Measurements from ENCODE around the gene DAB2IP.
A peak's percentile ranks its signal among the peaks of the same experiment; 100 is the strongest.
"Not testable (repeated sequence)": the region's sequence is repeated elsewhere in the genome, so short reads cannot be mapped to it uniquely, and the experiment has no call there.

The DAB2IP gene

DNA sequence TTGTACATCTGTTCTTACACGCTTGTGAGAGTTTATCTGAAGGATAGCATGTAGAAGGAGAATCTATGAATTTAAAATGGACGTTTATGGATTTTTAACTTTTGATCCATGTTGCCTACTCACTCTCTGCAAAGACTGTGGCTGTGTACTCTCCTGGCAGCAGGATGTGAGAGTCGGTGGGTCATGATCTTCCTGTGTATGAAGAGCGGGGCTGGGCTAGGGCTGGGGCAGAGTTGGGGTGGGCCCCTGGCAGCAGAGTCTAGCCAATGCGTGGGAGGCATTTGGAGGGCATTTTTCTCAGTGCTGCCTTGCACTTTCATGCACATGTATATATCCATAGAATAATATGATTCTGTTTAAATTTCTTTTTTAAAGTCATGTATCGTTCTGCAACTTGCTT lies 24.0 kb upstream of the DAB2IP start:
- DNase-seq, result no peak

DNA sequence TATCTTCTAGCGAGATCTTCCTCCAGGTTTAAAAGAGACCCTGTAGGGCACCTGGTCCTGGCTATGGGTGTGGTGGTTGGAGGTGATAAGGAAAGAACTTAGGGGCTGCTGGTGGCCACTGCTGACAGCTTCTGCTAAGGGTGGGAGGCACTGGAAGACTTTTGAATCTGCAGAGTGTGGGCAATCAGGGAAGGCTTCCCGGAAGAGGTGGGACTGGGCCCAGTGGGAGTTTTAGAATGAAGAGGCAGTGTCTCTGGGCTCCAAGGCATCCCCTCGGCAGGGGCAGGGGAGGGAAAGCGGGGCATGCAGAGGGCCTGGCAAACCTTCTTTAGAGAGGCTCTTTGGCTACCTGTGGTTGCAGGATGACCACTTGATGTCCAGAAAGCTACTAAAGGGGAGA lies 23.0 kb upstream of the DAB2IP start:
- DNase-seq, result no peak

DNA sequence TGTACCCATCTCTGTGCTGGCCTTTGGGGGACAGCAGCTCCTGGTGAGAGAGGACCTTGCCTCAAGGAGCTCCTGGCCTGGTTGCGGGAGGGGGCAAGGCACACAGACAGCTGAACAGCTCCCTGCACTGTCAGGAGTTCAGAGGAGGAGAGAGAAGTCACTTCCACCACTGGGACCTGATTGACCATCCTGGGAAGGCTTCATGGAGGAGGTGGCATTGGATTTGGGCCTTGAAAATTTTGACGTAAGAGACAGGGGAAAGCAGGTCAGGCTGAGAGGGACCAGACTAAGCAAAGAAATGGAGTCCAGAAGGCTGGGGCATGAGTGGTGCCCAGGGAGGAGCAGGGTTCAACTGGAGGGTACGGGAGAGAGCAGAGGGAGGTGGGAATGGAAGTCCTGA lies 20.3 kb upstream of the DAB2IP start:
- no peak for DNase-seq

DNA sequence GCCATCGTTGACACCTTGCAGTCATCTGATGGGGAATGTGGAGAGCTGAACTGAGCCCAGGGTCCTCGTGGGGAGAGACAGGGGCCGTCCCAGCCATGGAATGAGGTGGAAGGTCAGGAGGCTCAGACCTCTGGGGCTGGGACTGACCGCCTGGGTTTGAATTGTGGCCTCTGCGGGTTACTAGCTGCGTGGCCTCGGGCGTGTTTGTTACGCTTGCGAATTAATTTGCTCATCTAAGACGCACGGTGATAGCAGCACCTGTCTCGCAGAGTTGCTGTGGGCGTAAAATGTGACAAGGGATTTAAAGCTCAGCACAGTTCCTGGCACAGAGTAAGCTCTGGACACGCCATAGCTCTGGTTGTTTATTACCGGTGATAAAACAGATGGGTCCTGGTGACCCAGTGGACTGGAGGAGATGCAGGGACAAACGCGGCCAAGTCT lies 19.4 kb upstream of the DAB2IP start:
- DNase-seq, result no peak

DNA sequence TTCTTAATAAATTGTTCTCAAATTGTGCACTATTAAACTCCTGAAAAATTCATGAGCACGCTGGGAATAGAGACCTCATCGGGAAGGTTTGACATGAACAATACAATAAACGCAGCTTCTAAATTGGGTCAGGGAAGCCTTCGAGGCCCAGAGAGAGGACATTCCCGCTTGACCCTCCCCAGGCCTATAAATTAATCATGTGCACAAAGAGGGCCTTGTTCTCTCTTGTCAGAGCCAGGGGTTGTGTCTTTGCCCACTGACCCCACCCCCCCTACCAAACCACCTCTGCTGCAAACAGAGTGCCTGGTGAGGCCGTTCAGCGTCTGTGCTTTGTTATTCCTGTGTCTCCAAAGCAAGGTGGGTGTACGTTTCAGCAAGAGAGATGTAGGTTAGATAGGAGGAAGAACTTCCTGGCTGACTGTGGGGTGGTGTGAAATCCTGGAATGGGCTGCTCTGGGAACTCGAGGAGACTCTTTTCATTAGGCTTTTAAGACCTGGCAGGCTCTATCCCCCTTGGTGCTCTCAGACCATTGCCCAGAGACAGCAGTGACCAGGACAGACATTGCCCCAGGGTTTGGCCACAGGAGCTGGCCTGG lies 18.2 kb upstream of the DAB2IP start:
- no peak for DNase-seq

DNA sequence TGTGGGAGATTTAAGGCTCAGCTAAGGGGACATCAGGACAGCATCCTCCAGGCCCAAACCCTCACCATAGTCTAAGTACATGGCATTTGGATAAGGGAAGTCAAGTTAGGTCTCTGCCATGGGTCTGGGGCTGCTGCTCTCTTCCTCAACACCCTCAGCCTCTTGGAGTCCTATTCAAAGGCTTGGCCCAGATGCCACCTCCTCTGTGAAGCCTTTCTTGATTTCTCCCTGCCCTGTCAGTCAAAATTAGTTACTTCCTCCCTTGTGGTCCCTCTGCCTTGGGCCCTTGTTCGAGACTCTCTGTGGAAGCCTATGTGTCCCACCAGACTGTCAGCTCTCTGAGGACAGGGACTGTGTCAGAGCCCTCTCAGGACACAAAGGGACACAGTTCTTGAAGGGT lies 17.7 kb upstream of the DAB2IP start:
- DNase-seq, result no peak

DNA sequence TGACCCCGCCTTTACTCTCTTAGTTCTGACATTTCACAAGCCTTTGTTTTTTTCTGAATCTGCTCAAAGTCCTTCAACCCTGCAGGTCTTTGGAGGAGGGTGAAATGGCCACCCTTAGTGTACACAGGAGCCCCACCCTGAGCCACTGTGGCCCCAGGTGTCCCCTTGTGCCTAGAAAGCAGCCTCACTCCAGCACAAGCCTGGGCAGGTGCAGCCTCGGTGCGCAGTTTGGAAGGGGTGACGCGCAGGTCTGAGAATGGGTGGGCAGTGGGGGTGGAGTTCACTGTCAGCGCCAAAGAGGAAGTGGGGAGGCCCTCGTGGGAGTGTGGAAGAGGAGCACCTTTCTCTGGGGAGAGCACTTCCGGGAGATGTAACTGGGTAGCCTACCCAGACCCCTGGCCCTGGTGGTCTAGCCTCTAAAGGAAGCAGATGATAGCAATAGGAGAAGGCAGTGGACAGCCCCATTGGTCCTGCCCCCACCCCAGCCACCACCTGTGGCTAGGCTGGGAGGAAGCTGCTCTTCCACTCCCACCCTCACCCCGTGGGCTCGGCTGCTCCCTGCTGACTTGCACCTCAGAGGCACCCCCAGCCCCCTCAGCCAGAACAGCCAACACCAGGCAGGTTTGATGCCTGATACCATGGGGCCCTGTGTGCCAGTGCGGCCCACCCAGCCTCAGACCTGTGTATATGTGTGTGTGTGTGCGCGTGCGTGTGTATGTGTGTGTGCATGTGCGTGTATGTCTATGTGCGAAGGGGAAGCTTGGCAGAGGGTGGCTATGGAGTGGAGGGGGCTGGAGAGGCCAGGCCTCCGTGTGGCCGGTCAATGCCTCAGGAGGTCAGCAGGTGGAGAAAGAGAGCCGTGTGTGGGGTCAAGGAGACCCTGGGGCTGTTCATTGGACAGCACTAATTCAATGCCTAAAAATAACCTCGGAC lies 16.8 kb upstream of the DAB2IP start:
- no peak for DNase-seq

DNA sequence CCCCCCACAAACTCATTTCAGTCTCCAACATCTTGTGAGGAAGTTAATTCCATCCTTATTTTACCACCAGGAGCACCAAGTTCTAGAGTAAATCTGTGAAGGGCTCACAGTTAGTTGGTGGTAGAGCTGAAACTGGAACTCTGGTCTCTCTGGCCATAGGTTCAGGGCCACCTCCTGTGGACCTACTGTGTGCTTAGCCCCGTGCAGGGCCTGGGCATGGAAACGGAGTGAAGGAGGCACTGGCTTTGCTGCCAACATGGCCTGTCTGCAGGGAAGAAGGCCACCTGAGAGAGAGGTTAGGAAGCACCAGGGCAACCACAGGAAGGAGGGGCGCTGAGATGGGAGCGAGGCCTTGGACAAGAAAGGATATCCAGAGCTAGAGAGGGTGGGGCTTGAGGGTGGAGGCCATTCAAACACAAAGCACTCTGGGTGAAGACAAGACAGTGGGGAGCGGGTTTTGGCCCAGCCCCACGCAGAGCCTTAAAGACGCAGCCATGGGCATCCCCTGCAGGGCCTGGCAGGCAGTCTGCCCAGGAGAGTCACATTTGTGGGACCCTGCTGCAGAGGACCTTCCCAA lies 16.0 kb upstream of the DAB2IP start:
- no peak for DNase-seq

DNA sequence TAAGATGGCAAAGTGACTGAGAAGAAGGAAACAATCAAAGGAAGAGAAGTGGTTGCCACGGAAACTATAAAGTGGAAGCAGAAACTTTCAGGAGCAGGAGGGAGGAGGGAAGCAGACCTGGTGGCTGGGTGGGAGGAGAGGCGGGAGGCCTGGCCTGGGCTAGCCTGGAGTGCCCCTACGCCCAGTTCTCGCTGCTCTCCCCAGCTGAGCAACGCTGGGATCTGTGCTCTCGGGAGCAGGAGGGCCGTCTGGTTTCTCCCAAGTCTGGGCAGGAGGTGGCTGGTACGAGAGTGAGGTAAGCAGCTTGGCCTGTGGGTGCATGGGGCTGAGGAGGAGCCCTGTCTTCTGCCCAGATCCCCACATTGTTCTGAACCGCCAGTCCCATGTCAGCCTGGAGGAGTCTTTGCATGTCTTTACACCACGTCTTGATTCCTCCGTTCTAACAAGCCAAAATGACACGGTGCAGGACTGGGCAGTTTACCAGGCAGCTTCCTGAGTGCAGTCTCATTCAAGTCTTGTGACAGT lies 15.0 kb upstream of the DAB2IP start:
- no peak for DNase-seq

DNA sequence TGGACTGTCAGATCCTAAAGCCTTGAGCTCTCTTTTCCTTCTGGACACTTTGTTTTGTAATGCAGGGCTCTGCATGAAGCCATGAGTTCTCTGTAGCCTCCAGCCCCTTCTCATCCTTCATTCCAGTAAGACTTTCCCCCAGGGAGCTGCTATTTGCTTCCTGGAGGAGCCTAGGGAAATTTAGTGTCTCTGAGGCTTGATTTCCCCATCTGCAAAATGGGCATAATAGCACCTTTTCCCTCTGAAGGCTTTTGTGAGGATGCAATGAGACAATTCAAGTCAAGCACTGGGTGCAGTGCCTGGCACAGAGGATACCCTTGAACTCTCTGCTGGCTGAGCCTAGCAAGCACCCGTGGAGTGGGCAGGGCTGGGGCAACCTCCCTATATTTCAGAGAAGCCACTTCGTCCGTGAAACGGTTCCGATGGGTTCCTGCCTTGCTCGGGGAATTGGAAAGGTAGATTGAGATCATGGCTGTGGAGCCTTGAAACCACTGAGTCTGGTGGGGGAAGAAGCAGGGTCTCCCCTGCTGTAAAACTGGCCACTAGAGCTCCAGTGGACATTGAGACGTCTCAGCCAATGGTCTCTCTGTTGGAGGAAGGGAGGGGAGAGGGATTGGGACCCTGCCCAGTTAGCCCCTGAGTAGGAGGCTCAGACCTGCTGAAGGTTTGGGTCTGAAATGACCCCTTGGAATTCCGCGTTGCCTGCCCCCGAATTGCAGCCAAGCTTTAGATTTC lies 14.3 kb upstream of the DAB2IP start:
- no peak for DNase-seq

DNA sequence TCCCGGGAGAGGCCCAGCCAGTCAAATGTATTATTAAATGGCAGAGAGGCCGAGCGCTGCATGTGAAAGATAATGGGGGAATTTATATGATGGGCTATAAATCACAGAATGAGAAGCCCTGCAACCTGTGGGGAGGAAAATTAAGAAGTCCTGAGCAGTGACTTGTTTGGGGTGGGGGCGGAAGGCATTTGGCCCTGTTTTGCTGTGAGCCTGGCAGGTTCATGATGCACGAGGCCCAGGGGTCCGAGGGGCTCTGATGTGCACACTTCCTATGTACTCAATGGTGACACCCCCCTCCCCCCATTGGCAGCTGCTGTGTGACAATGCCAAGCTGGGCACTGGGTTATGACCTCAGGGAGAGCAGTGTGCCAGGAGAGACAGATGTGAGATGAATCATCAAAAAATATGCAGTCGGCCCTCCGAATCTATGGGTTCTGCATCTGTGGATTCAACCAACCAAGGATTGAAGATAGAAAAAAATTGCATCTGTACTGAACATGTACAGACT lies 13.7 kb upstream of the DAB2IP start:
- DNase-seq, result no peak

DNA sequence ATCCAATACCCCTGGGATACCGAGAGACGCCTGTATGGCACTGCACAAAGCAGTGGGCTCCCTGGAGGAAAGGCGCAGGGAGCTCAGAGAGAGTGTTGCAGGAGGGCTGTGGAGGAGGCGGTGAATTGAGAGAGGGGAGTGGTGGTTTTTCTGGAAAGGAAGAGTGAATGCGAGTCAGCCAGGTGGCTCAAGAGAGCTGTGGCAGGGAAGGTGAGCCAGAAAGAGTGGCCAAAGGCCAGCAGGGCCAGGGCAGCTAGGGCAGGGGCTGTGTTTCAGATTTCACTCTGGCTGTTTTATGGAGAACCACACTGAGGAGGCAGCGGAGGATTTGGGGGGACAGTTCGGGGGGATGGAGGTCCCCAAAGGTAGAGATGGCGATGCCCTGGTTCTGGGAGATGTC lies 13.0 kb upstream of the DAB2IP start:
- DNase-seq, result no peak

DNA sequence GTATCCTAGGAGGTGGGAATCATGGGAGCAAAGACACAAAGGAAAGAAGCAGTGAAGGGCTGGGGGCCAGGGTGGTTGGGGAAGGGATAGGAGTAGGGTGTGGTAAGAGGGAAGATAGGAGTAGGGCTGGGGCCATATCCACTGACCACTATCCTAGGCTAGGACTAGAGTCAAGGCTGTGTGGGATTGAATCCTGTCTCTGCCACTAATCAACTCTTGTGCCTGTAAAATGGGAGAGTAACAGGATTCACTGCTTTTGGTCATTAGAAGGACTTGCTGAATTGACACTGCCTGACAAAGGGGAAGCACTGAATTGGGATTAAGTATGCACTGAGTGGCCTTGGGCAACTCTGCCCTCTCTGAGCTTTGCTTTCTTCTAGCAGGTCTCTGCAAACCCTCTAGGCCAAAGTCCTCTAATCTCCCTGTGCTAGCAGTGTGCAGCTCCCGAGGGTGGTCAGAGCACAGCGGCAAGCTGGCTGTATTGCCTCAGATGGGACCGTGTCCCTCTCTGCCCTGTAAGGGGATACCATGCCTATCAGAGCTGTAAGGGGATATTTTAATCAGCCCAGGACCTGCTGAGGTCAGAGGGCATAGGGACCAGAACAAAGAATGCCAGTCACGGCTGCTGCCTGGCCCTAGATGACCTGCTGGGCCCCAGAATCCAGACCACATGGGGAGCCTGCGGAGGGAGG lies 12.4 kb upstream of the DAB2IP start:
- DNase-seq, result no peak

DNA sequence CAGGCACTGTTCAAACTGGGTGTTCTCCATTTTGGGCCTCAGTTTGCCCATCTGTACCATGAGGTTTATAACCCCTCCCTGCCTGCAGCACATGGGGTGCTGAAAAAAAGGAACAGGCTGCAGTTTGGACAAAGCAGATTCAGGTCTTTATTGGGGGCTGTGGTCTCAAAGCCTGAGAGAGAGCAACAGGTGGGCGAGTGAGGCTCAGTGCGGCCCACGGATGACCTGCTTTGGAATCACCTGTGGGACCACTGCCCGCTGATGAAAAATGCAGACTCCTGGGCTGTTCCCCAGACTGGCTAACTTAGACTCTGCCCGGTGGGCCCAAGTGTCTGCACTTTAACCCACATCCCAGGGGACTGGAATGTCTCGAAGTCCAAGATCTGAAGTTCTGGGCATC lies 11.8 kb upstream of the DAB2IP start:
- DNase-seq, result no peak

DNA sequence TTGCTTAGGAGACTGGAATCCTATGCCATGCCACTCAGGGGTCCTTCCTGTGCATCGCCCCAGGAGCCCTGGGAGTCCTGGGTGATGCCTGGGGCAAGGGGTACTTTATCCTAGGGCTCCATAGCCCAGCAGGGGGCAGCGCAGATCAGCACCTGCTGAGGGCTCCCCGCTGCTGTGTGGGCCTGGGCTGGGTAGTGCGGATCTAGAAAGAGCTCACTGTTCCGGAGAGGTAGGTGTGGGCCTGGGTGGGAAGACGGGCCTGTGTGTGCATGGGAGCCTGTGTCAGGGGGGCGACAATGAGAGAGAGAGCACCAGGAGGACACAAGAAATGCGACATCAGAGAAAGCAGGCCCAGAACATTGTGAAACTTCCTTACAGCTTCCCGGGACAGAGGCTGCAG lies 11.4 kb upstream of the DAB2IP start:
- peak; percentile 24 to 53 for DNase-seq

DNA sequence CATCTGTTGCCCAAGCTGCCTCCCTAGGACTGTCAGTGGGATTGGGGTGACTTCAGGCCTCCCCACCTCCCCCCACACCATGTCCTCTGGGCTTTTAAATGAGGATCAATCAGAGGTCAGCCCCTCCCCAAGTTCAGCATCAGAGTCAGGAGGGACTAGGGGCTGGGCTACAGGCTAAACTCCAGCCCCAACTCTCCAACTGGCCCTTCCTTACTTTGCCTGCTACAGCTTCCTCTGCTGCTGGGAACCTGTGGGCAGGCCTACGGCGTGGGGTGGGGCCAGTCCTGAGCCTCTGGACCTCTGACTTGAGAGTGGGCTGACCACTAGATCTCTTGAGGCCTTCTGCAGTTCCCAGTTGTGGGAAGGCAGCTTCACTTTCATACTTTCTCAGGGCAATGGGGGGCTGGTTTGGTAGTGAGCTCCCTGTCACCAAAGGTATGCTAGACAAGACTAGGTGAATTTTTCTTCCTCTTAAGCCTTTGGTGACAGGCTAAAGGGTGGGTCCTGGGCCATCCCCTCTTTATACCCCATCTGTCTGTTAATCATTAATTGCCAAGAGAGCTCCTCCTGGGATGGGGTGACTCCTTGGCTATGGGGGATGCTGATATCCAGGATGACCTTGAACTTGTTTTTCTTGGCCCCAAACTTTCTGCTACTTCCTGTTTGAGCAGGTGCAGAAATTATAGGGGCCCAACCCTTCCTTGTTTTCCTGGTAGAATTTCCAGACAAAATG lies 10.8 kb upstream of the DAB2IP start:
- DNase-seq, result no peak

DNA sequence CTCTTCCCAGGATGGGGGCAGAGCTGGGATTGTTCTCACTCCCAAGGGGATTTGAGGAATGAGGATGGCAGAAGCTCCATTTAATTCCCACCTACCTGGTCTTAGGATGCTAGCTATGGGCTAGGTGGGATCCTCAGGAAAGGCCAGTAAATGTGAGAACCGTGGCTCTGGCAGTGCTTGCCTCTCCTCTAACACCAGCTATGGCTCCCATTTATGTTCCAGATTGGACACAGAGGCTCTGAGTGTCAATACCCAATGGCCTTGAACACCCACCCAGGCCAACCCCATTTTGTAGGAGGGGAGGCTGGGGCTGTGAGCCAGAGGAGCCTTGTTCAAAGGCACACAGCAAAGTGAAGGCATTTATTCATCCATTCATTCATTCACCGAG lies 10.2 kb upstream of the DAB2IP start:
- DNase-seq, result no peak

DNA sequence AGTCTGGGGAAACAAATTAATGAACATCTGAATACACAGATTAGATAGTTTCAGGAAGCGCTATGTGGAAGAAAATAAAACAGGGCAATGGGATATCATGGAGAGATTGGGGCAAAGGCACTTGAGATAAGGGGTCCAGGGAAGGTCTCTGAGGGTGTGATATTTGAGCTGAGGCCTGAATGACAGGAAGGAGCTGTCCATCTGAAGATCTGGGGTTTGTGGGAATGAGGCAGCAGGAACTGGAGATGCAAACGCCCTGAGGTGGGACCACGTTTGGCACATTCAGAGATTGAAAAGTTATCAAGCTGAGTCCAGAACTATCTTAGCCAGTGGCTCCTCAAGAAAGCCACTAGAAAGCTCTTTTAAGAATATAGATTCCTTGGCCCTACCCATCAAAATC lies 8.7 kb upstream of the DAB2IP start:
- DNase-seq, result no peak

DNA sequence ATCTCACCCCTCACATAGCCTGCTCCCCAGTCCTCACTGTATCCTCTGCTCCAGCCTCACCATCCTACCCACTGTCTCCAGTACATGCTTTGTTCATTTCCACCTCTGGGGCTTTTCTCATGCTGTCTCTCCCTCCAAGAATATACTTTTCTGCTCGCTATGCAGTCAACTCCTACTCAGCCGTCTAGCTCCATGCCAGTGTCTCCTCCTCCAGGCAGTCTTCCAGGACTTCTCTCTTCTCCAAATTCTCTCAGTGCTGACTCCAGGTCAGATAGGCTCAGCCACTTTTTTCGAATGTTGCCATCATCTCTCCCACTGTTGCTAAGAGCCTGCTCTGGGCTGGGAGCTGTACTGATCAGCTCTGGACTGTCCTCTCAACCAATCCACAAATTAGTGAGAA lies 8.0 kb upstream of the DAB2IP start:
- no peak for DNase-seq

DNA sequence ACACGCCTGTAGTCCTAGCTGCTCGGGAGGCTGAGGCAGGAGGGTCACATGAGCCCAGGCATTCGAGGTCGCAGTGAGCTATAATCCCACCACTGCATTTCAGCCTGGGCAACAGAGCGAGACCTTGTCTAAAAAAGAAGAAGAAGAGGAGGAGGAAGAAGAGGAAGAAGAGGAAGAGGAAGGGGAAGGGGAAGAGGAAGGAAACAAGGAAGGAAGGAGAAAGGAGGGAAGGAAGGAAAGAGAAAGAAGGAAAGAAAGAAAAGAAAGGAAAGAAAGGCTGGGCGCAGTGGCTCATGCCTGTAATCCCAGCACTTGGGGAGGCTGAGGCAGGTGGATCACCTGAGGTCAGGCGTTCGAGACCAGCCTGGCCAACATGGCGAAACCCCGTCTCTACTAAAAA lies 7.4 kb upstream of the DAB2IP start:
- DNase-seq, result not testable (repeated sequence)

DNA sequence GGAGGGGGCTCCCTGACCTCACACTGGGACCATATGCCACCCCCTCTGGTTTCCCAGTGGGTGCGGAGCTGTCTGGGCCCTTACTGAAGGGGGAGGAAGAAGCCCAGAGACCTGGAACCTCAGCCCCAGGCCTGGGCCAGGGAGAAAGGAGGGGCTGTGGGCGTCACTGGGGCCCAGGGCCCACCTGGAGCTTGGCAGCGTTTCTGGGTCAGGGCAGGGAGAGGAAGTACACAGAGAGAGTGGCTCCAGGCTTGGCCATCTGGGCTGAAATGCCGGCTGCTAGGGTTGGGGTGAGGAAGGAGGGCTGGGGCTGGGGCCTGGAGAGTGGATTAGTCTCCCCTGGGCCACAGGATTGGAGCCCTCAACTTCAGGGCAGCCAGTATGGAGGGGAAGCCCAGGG lies 6.4 kb upstream of the DAB2IP start:
- DNase-seq, result no peak
